ENCODE data around the gene RBMS1. TPM values are rescaled to one million over a fixed set of nuclear protein-coding genes. Genes with fewer than 3 reads are reported as not detected.

RBMS1 gene
- total RNA-seq, 4 donors from 2014 or later: 50.2 to 62.3 (median 59.1) TPM

DNA sequence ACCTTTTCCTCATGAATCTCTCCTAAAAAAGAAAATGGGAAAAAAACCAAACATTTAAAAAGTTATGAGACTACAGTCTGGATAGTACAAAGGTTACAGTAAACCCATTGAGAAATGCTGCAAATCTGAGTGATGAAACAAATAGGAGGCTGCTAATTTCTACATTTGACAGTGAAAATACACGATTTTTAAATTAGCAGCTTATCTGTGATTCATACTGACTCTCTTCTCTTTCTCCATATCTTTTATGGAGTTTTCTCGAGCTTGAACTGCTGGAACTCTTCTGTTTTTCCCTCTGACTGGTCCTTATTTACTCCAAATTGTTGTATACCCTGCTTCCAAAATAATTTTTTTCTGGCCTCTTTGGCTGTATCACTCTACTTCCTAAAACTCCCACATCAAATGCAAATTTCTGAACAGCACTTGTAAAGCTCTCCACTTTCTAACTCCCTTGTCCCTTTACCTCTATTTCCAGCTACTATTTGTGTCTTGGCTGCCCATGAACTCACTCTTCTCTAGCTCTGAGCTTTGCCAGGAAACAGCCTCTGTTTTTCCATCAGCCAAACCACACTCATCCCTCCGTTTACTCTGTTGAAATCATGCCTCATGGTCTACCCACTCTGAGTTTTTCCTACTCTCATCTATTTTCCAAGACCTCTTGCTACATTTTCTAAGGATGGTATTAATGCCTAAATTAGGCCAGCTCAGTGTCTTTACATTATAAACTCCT is 73.7 kb downstream of the RBMS1 start:
- WGBS, 2 donors: 53 to 54% methylated on average over 3 of the region's 3 CpGs
- TF ChIP-seq, protein P1, sequence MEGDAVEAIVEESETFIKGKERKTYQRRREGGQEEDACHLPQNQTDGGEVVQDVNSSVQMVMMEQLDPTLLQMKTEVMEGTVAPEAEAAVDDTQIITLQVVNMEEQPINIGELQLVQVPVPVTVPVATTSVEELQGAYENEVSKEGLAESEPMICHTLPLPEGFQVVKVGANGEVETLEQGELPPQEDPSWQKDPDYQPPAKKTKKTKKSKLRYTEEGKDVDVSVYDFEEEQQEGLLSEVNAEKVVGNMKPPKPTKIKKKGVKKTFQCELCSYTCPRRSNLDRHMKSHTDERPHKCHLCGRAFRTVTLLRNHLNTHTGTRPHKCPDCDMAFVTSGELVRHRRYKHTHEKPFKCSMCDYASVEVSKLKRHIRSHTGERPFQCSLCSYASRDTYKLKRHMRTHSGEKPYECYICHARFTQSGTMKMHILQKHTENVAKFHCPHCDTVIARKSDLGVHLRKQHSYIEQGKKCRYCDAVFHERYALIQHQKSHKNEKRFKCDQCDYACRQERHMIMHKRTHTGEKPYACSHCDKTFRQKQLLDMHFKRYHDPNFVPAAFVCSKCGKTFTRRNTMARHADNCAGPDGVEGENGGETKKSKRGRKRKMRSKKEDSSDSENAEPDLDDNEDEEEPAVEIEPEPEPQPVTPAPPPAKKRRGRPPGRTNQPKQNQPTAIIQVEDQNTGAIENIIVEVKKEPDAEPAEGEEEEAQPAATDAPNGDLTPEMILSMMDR (IDR thresholded peaks at IDR 0.05): no peak
- no peak for TF ChIP-seq POLR2A (IDR thresholded peaks at IDR 0.05)
- no peak for DNase-seq (ENCODE audit: low spot score in 2 of 2)

DNA sequence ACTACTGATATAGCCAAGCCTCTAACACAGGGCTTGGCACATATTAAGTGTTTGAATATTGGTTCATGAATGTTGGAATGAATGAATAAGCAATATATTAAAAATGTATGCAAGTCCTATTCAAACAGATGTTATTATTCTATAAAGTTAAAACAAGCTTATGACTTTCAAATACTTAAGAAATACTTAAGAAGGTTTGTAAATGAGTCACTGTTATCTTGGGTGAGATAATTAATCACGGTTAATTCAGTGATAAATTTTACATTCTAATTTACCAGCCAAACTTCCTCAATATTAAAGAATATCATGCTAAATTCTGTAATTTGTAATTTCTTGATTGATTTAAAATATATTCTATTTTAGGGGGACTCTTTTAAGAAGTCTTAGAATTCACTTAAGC is 74.8 kb downstream of the RBMS1 start:
- WGBS, 2 donors: 43 to 50% methylated on average over 1 of the region's 1 CpG
- TF ChIP-seq, protein P1 (IDR thresholded peaks at IDR 0.05): no peak
- no peak for TF ChIP-seq POLR2A (IDR thresholded peaks at IDR 0.05)
- DNase-seq (ENCODE audit: low spot score in 2 of 2): no peak
- intact Hi-C loops (cut with DNase I; ENCODE audit: low total_unique reads): no loop called here
- no peak overlapping the region for H3K4me3 ChIP-seq (ENCODE audit: low read depth, poor library complexity, severe bottlenecking)

More for the DNA sequence above, 73.7 kb downstream of the RBMS1 start:
- intact Hi-C loops (cut with DNase I; ENCODE audit: low total_unique reads): no loop called here
- H3K4me3 ChIP-seq (ENCODE audit: low read depth, poor library complexity, severe bottlenecking): no peak overlapping the region

DNA sequence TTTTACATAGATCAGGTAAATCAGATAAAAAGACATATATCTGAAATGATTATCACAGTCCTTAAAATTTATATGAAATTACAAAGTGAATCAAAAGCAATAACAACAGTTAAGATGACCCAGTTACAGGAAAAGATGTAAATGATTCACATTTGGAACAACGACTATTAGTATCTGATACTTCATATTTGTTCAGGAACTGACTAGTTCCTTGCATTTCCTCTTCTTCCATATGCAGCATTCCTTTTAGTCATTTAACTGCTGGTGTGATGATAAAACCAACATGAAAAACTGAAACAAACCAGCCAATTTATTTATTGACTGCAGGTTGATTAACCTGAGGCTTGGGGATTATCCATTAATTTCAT is 75.2 kb downstream of the RBMS1 start:
- 19 to 39% methylated on average over 1 of the region's 1 CpG for WGBS, 2 donors
- no peak overlapping the region for H3K4me3 ChIP-seq (ENCODE audit: low read depth, poor library complexity, severe bottlenecking)
- no peak for DNase-seq (ENCODE audit: low spot score in 2 of 2)
- no peak for TF ChIP-seq POLR2A (IDR thresholded peaks at IDR 0.05)
- TF ChIP-seq, protein P1 (IDR thresholded peaks at IDR 0.05): no peak
- intact Hi-C loops (cut with DNase I; ENCODE audit: low total_unique reads): no loop called here

DNA sequence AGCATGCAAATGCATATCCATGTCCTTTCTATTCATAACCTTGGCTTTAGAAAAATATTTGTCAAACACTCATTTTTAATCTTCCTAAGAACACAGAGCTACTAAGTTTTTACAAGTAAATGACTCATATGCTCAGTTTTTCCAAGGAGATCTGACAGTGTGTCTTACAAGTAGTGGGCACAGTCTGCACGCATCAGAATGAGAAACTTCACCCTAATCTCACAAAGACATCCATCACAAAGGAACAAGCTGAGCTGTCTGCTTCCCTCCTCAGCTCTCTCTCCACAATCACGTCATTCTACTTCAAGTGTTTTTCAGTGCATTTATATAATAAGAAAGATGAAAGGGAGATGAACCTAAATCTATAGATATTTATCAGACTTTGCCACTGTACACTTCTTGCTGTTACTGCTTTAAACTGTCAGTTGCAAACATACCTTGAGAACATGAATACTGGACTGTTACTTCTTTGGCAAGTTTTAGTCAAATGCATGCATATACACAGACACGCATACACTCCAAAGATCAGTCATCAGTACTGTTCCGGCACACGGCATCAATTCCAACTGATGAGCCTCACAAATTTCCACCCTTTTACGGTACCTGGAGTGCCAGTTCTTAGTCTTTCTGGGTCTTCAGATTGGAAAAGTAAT is 75.7 kb downstream of the RBMS1 start:
- TF ChIP-seq, protein P1 (IDR thresholded peaks at IDR 0.05): no peak
- no peak for TF ChIP-seq POLR2A (IDR thresholded peaks at IDR 0.05)
- intact Hi-C loops (cut with DNase I; ENCODE audit: low total_unique reads): no loop called here
- no peak for DNase-seq (ENCODE audit: low spot score in 2 of 2)
- 52 to 66% methylated on average over 6 of the region's 6 CpGs for WGBS, 2 donors
- no peak overlapping the region for H3K4me3 ChIP-seq (ENCODE audit: low read depth, poor library complexity, severe bottlenecking)

DNA sequence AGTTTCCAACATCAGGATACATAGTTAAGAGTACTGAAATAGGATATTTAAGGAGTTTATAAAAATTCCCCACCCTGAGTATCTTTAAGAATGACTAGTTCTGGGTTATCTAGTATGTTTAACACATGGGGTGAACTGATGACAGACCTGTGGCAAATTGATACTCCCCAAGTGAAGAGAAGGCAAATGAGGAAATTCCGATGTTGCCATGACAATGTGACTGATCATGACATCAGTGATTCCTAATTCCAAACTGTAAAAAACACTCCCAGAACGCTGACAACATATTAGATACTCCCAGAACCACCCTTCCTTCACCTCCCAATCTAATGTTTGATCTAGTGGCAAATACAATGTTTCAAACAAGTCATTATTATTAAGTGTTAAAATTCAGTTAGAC is 77.6 kb downstream of the RBMS1 start:
- no peak overlapping the region for H3K4me3 ChIP-seq (ENCODE audit: low read depth, poor library complexity, severe bottlenecking)
- WGBS, 2 donors: 69 to 80% methylated on average over 2 of the region's 2 CpGs
- DNase-seq (ENCODE audit: low spot score in 2 of 2): no peak
- intact Hi-C loops (cut with DNase I; ENCODE audit: low total_unique reads): no loop called here
- no peak for TF ChIP-seq POLR2A (IDR thresholded peaks at IDR 0.05)
- TF ChIP-seq, protein P1 (IDR thresholded peaks at IDR 0.05): no peak

All from lower leg skin (tissue), 4 donors.